Fibroblast of lung (primary cell): ENCODE data around the gene NTRK3. TPM values are rescaled to one million over a fixed set of nuclear protein-coding genes. Genes with fewer than 3 reads are reported as not detected.

ENCODE experiments used
- DNase-seq, 2 donors: peaks; one replicate each; pipeline versions ENCODE4 v3.0.0 to v3.0.0-alpha.2; 2010; ENCODE audit warnings: low read depth in 2 of 2
- H2AFZ ChIP-seq: 2 replicates; pipeline ENCODE4 v1.5.1; 2012; ENCODE audit warnings: low read length, control low read depth, inconsistent platforms
- H3K27ac ChIP-seq: 2 replicates; pipeline ENCODE4 v1.5.1; 2011; ENCODE audit warnings: low read length, control low read depth; ENCODE audit not compliant: insufficient read depth
- H3K27me3 ChIP-seq: 2 replicates; pipeline ENCODE4 v1.5.1; 2011; ENCODE audit warnings: mild to moderate bottlenecking, low read length; ENCODE audit not compliant: control insufficient read depth, insufficient read depth
- H3K36me3 ChIP-seq: 2 replicates; pipeline ENCODE4 v1.5.1; 2011; ENCODE audit warnings: low read length; ENCODE audit not compliant: control insufficient read depth, insufficient read depth
- H3K4me1 ChIP-seq: 2 replicates; pipeline ENCODE4 v1.5.1; 2011; ENCODE audit warnings: low read length; ENCODE audit not compliant: control insufficient read depth, insufficient read depth; ENCODE audit errors: extremely low read depth
- H3K4me2 ChIP-seq: 2 replicates; pipeline ENCODE4 v1.5.1; 2011; ENCODE audit warnings: low read length, control low read depth; ENCODE audit not compliant: insufficient read depth; ENCODE audit errors: extremely low read depth
- H3K4me3 ChIP-seq, 4 experiments: fragments of 200-600 bp in 1 of 4; sonication (generic) in 1 of 4; replicated peaks in 1 of 4; 2 replicates each; pipeline ENCODE4 v1.5.1; 2011 to 2016; ENCODE audit warnings: low read length in 4 of 4, low read depth in 3 of 4, mild to moderate bottlenecking in 3 of 4, control low read depth in 2 of 4, inconsistent platforms in 1 of 4, mixed read lengths in 1 of 4; ENCODE audit not compliant: insufficient read depth in 1 of 4; ENCODE audit errors: control extremely low read depth in 1 of 4
- H3K79me2 ChIP-seq: 2 replicates; pipeline ENCODE4 v1.5.1; 2012; ENCODE audit warnings: mild to moderate bottlenecking, low read length, inconsistent platforms; ENCODE audit not compliant: control insufficient read depth, insufficient read depth
- H3K9ac ChIP-seq: 2 replicates; pipeline ENCODE4 v1.5.1; 2011; ENCODE audit warnings: mild to moderate bottlenecking, low read length, control low read depth; ENCODE audit not compliant: insufficient read depth
- H3K9me3 ChIP-seq: 2 replicates; pipeline ENCODE4 v1.5.1; 2012; ENCODE audit warnings: low read depth, low read length; ENCODE audit not compliant: control insufficient read depth, insufficient read depth
- H4K20me1 ChIP-seq: 2 replicates; pipeline ENCODE4 v1.5.1; 2011; ENCODE audit warnings: low read length; ENCODE audit not compliant: control insufficient read depth, insufficient read depth; ENCODE audit errors: extremely low read depth
- CTCF ChIP-seq, 2 donors: IDR thresholded peaks in 1 of 2; conservative IDR thresholded peaks in 1 of 2; 1 replicate in 1 of 2; 2 replicates in 1 of 2; pipeline ENCODE4 v1.5.1; 2011 to 2012; ENCODE audit warnings: low read length in 2 of 2, control low read depth in 1 of 2, inconsistent platforms in 1 of 2, low read depth in 1 of 2, mild to moderate bottlenecking in 1 of 2
- EZH2 ChIP-seq: IDR thresholded peaks from 2 replicates; pipeline ENCODE4 v1.5.1; 2012; ENCODE audit warnings: low read length, control low read depth, mild to moderate bottlenecking; ENCODE audit errors: missing control alignments
- polyA plus RNA-seq, 2 donors: library from polyadenylated mRNA; depleted of rRNA in 1 of 2; stranded (reverse) in 1 of 2; unstranded in 1 of 2; fragments of >200 nt; gene quantifications; 2 replicates each; pipeline ENCODE4 v1.2.1, GENCODE V29; 2011 to 2012; ENCODE audit warnings: missing spikeins in 1 of 2
- total RNA-seq: library from RNA; depleted of rRNA; stranded (reverse); fragments of >200 nt; gene quantifications from 2 replicates; pipeline ENCODE4 v1.2.1, GENCODE V29; 2014

Gene NTRK3
- total and polyA plus RNA-seq, 2 donors (not counting 1 experiment from before 2014, with no cell fraction given), result 0.06 TPM; not detected in 1

DNA sequence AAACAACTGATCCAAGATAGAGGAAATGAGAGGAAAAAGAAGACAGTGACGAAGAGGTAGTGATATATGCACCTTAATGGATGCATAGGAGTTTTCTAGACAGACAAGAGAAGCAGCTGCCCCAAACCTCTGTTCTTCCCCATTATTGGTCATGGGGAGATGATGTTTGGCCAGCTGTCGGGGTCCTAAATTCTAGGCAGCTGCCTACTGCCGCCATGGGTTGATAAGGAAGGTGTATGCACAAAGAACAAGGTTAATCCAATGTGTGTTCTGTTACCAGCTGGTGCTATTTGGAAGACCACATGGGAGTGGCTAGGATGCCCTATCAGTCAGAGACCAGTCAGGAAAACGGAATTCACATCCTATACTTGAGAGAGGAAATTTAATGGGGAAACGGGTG lies 47.4 kb downstream of the NTRK3 start:
- no peak overlapping the region for H3K4me3 ChIP-seq
- H3K27me3 ChIP-seq, result no peaks in the 10 kb centered on the region
- TF ChIP-seq CTCF (conservative IDR thresholded peaks at IDR 0.05 in 1 of 2, IDR thresholded peaks at IDR 0.05 in 1 of 2; ENCODE audit: low read depth in 1 of 2, low read length in 2 of 2), result no peak
- no peak for TF ChIP-seq EZH2
- H3K9ac ChIP-seq, result no peak overlapping the region
- H3K4me2 ChIP-seq, result no peak overlapping the region
- no peaks in the 10 kb centered on the region for H4K20me1 ChIP-seq
- H3K36me3 ChIP-seq, result no peaks in the 10 kb centered on the region
- DNase-seq, result no peak
- H3K4me1 ChIP-seq, result no peaks in the 10 kb centered on the region
- no peak overlapping the region for H2AFZ ChIP-seq
- no peaks in the 10 kb centered on the region for H3K79me2 ChIP-seq
- no peak overlapping the region for H3K27ac ChIP-seq
- no peaks in the 10 kb centered on the region for H3K9me3 ChIP-seq

DNA sequence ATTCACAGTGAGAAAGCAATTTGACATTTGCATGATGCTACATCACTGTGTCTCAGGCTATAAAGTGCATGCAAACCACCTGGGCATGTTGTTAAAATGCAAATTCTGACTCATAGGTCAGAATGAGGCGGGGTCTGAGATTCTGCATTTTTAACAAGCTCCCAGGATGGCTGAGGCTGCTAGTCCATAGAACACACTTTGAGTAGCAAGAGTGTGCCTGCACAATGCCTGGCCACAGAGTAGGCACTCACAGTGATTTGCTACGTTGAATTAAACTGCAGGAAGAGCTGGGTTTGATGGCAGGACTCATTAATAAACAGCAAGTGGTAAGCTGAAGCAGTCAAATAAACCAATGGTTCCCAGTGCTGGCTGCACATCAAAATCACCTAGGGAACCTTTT lies 48.1 kb downstream of the NTRK3 start:
- Histone ChIP-seq H3K79me2 (no peaks in the 10 kb centered on the region), H3K27me3 (no peaks in the 10 kb centered on the region), H3K27ac (no peak overlapping the region), H3K4me1 (no peaks in the 10 kb centered on the region), H3K9ac (no peak overlapping the region), H3K9me3 (no peaks in the 10 kb centered on the region), H3K4me3 (no peak overlapping the region), H3K4me2 (no peak overlapping the region), H4K20me1 (no peaks in the 10 kb centered on the region), H3K36me3 (no peaks in the 10 kb centered on the region), H2AFZ (no peak overlapping the region)
- TF ChIP-seq CTCF (conservative IDR thresholded peaks at IDR 0.05 in 1 of 2, IDR thresholded peaks at IDR 0.05 in 1 of 2; ENCODE audit: low read depth in 1 of 2, low read length in 2 of 2), result no peak
- no peak for TF ChIP-seq EZH2
- DNase-seq, result no peak

DNA sequence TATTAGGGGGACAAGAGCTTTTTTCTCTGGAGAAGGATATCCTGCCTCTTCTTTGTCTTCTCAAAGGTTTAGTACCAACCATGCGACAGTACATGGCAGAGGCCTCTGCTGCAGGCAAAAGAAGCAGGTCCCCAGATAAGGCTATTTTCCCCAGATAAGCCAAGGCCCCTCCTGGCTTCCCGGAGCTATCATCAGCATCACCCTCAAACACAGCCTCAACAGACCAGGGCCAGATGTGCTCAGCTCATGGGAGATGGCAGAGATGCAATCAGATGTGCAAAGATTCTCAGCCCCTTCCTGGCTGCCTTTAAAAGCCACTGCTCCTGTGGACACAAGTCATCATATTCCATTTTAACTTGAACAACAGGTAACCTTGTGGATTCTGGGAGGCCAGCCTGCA lies 49.0 kb downstream of the NTRK3 start:
- no peak overlapping the region for H3K27ac ChIP-seq
- no peaks in the 10 kb centered on the region for H4K20me1 ChIP-seq

More for the DNA sequence above, 49.0 kb downstream of the NTRK3 start:
- Histone ChIP-seq H2AFZ (no peak overlapping the region), H3K4me1 (no peaks in the 10 kb centered on the region), H3K4me3 (no peak overlapping the region), H3K4me2 (no peak overlapping the region), H3K9me3 (no peaks in the 10 kb centered on the region), H3K36me3 (no peaks in the 10 kb centered on the region), H3K9ac (no peak overlapping the region), H3K27me3 (no peaks in the 10 kb centered on the region), H3K79me2 (no peaks in the 10 kb centered on the region)
- TF ChIP-seq EZH2 (no peak), CTCF (conservative IDR thresholded peaks at IDR 0.05 in 1 of 2, IDR thresholded peaks at IDR 0.05 in 1 of 2; ENCODE audit: low read depth in 1 of 2, low read length in 2 of 2) (no peak)
- no peak for DNase-seq
